Esophagus squamous epithelium (tissue), 5 donors: ENCODE measurements around the gene PIEZO1. TPM values are rescaled to one million over a fixed set of nuclear protein-coding genes. Genes with fewer than 3 reads are reported as not detected.

ENCODE experiments used
- DNase-seq: peaks from one replicate; lab custom pipeline; 2025; lab: John Stamatoyannopoulos, UW
- H3K27ac ChIP-seq, 4 donors: fragments of 200-600 bp; sonication (generic); one replicate each; pipeline ENCODE4 v1.5.1; 2016 to 2019; ENCODE audit warnings: mild to moderate bottlenecking in 1 of 4
- H3K27me3 ChIP-seq, 4 donors: fragments of 200-600 bp; sonication (generic); 1 replicate in 3 of 4; 2 replicates in 1 of 4; pipeline versions ENCODE4 v1.5.1 to v1.6.0; 2017 to 2021; ENCODE audit warnings: antibody characterized with exemption in 1 of 4
- H3K36me3 ChIP-seq, 3 donors: fragments of 200-600 bp; sonication (generic); one replicate each; pipeline ENCODE4 v1.5.1; 2016 to 2019
- H3K4me1 ChIP-seq, 3 donors: fragments of 200-600 bp; sonication (generic); one replicate each; pipeline ENCODE4 v1.5.1; 2017 to 2019
- H3K4me3 ChIP-seq, 4 donors: fragments of 200-600 bp; sonication (generic); 1 replicate in 3 of 4; 2 replicates in 1 of 4; pipeline ENCODE4 v1.5.1; 2016 to 2019; ENCODE audit warnings: mild to moderate bottlenecking in 2 of 4, moderate library complexity in 1 of 4
- H3K9me3 ChIP-seq, 3 donors: fragments of 200-600 bp; sonication (generic); one replicate each; pipeline ENCODE4 v1.5.1; 2016 to 2019
- POLR2A ChIP-seq, 4 donors: fragments of 450-650 bp; IDR thresholded peaks; one replicate each; pipeline ENCODE4 v1.6.1; 2017; ENCODE audit warnings: antibody characterized with exemption in 4 of 4, mild to moderate bottlenecking in 4 of 4, moderate library complexity in 3 of 4
- WGBS, 2 donors: methylation state at CpG; one replicate each; pipeline ENCODE4 v1.1.5; 2018; 5-methylcytosine and 5-hydroxymethylcytosine counted together
- intact Hi-C: fragments of 100-400 bp; cut with DNase I; formaldehyde crosslinking; loops from one replicate; pipeline ENCODE4 v1.15.0; 2022
- total RNA-seq, 4 donors: library from RNA; depleted of rRNA; stranded (reverse); fragments of >200 nt; gene quantifications; one replicate each; pipeline ENCODE4 v1.1.0, GENCODE V29; 2016
- TF ChIP-seq, protein P1 (sequence below), 6 experiments: fragments of 450-650 bp in 4 of 6; fragments of 200-600 bp in 2 of 6; sonication (generic) in 2 of 6; IDR thresholded peaks; one replicate each; pipeline ENCODE4 v1.5.1; 2016 to 2019; ENCODE audit warnings: antibody characterized with exemption in 6 of 6, mild to moderate bottlenecking in 4 of 6, moderate library complexity in 4 of 6
- donor health status: DM: yes; HTN: yes; CAD: no.

PIEZO1 gene
- total RNA-seq, 4 donors from 2014 or later: 46.0 to 131 (median 103) TPM

DNA sequence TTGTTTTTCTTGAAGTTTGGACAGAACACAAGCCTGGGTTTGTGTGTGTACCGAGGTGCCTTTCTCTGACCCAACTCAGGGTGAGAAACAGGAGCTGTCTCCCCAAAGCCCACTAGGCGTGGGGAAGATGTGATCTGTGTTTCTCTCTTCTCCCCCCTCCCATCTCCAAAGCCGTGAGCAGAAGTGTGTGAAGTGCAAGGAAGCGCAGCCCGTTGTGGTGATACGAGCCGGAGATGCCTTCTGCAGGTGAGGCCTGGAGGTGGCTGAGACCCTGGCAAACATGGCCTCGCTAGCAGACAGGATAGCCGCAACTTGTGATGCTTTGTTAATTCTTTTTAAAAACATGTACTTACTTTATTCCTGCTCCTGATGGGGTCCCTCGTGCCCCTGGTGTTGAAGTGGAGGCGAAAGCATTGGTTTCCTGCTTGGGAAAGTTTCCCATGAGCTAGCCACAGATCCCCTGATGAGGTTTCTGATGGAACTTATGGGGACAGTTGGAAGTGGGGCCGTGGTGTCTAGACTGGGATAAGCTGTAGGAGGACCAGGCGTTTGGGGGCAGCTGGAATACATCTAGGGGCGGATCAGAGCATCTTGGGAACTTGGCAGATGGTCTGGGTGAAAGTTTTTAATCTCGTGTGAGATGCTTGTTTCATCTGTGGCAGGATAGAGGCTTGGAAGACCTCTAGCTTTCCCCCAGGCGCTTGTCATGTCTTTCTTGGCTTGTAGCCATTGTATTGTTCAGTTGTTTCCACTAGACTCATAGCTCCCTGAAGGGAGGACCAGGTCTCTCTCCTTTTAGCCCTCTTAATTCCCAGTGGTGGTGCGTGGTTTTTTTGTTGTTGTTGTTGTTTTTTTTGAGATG lies 77.8 kb downstream of the PIEZO1 start:
- Histone ChIP-seq H3K36me3 (peaks cover 0 to 10% (median 0%) of the 10 kb centered on the region in 3 donors), H3K9me3 (no peaks in the 10 kb centered on the region), H3K4me3 (peak overlapping the region; percentile 93 to 99 (median 95)), H3K27ac (peak overlapping the region in 3 of 4 donors; percentile 78 to 95 (median 86)), H3K4me1 (peaks cover 20 to 60% (median 23%) of the 10 kb centered on the region in 3 donors), H3K27me3 (no peaks in the 10 kb centered on the region)
- 22 to 29% methylated on average over 14 to 15 of the region's 17 CpGs for WGBS, 2 donors
- intact Hi-C loops: no loop called here
- TF ChIP-seq, protein P1, sequence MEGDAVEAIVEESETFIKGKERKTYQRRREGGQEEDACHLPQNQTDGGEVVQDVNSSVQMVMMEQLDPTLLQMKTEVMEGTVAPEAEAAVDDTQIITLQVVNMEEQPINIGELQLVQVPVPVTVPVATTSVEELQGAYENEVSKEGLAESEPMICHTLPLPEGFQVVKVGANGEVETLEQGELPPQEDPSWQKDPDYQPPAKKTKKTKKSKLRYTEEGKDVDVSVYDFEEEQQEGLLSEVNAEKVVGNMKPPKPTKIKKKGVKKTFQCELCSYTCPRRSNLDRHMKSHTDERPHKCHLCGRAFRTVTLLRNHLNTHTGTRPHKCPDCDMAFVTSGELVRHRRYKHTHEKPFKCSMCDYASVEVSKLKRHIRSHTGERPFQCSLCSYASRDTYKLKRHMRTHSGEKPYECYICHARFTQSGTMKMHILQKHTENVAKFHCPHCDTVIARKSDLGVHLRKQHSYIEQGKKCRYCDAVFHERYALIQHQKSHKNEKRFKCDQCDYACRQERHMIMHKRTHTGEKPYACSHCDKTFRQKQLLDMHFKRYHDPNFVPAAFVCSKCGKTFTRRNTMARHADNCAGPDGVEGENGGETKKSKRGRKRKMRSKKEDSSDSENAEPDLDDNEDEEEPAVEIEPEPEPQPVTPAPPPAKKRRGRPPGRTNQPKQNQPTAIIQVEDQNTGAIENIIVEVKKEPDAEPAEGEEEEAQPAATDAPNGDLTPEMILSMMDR (IDR thresholded peaks at IDR 0.05): peak in 1 of 6 experiments; percentile 3
- TF ChIP-seq POLR2A (IDR thresholded peaks at IDR 0.05): no peak
- DNase-seq: no peak

DNA sequence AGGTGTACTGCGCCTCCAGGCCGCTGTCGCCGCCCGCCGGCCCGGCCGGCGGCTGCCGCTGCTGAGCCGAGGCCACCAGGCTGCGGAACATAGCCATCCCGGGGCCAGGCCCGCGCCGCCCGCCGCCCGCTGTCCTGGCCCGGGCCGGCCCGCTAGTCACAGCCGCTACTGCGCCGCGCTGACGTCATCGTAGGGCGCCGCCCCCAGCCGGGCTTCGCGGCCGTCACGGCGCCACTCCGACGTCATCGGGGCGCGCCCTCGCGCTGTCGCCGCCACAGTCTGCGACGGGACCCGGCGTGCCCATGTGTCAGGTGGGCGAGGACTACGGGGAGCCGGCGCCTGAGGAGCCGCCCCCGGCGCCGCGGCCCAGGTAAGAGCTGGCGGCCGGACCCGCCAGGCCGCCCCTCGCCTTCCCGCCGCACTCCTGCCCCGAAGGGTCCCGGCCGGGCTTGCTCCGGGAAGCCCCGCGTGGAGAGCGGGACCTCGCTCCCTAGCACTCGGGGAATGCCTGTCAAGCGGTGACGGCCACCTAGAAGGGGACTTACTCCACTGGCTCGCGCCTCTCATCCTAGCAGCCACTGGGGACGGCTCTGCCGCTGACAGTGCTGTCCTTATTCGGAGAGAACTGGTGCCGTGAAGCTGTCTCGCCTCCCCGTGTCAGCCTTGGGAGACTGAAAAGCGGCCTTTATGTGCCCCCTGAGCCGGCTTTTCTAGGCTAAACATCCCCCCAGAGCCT lies 78.6 kb downstream of the PIEZO1 start, which contains the start of the genes CTU2 and RNF166:
CTU2 (plus strand) TSS at position 275 of the 736 bp plus-strand sequence; CDS start at position 303, 28 bp downstream.
RNF166 (minus strand) TSS at position 180 of the 736 bp plus-strand sequence; CDS start at position 97, 83 bp downstream.
- no peaks in the 10 kb centered on the region for H3K27me3 ChIP-seq
- TF ChIP-seq, protein P1 (IDR thresholded peaks at IDR 0.05): peak in 4 of 6 experiments; percentile 10 to 46 (median 25)
- TF ChIP-seq POLR2A (IDR thresholded peaks at IDR 0.05): peak in 3 of 4 donors; percentile 70 to 91 (median 82)
- H3K27ac ChIP-seq: peak within 1 kb of the TSS; percentile 78 to 95 (median 90)
- peak within 1 kb of the TSS; percentile 93 to 99 (median 95) for H3K4me3 ChIP-seq
- H3K36me3 ChIP-seq: peaks cover 0 to 10% (median 0%) of the 10 kb centered on the region in 3 donors
- H3K9me3 ChIP-seq: no peaks in the 10 kb centered on the region
- peaks cover 22 to 68% (median 23%) of the 10 kb centered on the region in 3 donors for H3K4me1 ChIP-seq
- intact Hi-C loops: no loop called here
- WGBS, 2 donors: 0% methylated on average over 2 to 8 of the region's 86 CpGs
- DNase-seq: no peak

DNA sequence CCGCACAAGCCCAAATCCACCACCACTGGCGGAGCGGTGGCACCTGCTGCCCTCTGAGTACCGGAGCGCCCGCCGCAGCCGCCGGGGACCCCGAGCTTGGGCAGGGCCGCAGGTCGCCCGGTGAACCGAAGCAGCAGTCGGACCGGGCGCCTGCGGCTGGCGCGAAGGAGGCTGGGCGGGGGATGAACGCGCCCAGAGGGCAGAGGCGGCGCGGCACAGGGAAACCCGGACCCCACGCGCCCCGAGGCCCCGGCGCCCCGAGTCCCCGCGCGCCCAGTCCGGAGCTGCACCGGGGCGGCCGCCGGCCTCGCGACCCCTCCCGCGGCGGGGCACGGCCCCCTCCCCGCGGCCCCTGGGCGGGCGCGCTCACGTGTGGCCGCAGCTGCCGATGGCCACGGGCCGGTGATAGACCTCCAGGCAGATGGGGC lies 79.2 kb downstream of the PIEZO1 start:
- H3K9me3 ChIP-seq: no peaks in the 10 kb centered on the region
- peaks cover 24 to 71% (median 29%) of the 10 kb centered on the region in 3 donors for H3K4me1 ChIP-seq
- no peak for DNase-seq
- WGBS, 2 donors: 0% methylated on average over 4 of the region's 57 CpGs; no CpG with 5 or more reads in 1 of the 2 donors
- no peak for TF ChIP-seq POLR2A (IDR thresholded peaks at IDR 0.05)
- TF ChIP-seq, protein P1 (IDR thresholded peaks at IDR 0.05): no peak
- peaks cover 0 to 10% (median 0%) of the 10 kb centered on the region in 3 donors for H3K36me3 ChIP-seq
- peak overlapping the region; percentile 78 to 95 (median 90) for H3K27ac ChIP-seq
- H3K27me3 ChIP-seq: no peaks in the 10 kb centered on the region
- H3K4me3 ChIP-seq: peak overlapping the region; percentile 93 to 99 (median 95)
- intact Hi-C loops: no loop called here

DNA sequence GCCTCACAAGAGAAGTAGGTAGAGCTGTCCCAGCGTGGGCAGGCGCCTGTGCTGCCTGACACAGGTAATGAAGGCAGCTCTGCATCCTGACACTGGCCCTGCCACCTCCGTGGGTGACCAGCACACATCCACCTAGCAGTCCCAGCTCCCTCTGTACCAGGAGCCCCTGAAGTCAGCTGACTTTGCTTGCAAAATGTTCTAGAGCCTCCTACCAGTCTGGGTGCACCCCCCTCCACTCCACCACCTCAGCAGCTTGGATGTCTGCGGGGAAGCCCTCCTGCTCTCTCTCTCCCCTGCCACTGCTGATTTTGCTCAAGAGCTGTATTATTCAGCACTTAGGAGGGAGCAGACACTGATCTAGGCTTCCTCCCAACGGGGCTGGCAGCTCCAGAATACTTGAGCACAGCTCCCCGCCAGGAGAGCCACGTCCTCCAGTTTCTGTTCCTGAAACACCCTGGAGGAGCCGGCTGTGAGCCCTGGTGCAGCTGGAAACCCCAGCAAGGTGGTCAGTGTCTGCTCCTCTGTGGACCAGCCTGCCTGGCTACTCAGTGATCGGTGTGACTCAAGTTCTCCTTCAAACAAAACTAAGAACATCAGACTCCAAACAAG lies 79.8 kb downstream of the PIEZO1 start:
- Histone ChIP-seq H3K4me1 (peaks cover 28 to 77% (median 34%) of the 10 kb centered on the region in 3 donors), H3K27ac (peak overlapping the region; percentile 78 to 95 (median 90)), H3K36me3 (peaks cover 0 to 11% (median 0%) of the 10 kb centered on the region in 3 donors), H3K4me3 (peak overlapping the region; percentile 93 to 99 (median 95)), H3K27me3 (no peaks in the 10 kb centered on the region), H3K9me3 (no peaks in the 10 kb centered on the region)
- peak in 2 of 4 donors; percentile 7 to 18 for TF ChIP-seq POLR2A (IDR thresholded peaks at IDR 0.05)
- TF ChIP-seq, protein P1 (IDR thresholded peaks at IDR 0.05): no peak
- DNase-seq: no peak
- WGBS, 2 donors: 24 to 34% methylated on average over 4 to 7 of the region's 9 CpGs
- intact Hi-C loops: no loop called here
